ENCODE results near the gene GDF10. TPM values are rescaled to one million over a fixed set of nuclear protein-coding genes. Genes with fewer than 3 reads are reported as not detected.

Gene GDF10
- total RNA-seq, 1 donor from 2014 or later = not detected

GRCh38 chr10:47332371-47332770 is 32.4 kb downstream of the GDF10 start:
- DNase-seq (no peak), ATAC-seq (ENCODE audit: low read depth) (no peak)
- Mint-ChIP-seq H3K27me3 (peaks cover 5% of the 10 kb centered on the region), H3K4me1 (no peaks in the 10 kb centered on the region), H3K36me3 (ENCODE audit: low read depth) (no peaks in the 10 kb centered on the region), H3K27ac (no peak overlapping the region), H3K4me3 (no peak overlapping the region), H3K9me3 (peaks cover 4% of the 10 kb centered on the region)
- TF ChIP-seq, protein P1, sequence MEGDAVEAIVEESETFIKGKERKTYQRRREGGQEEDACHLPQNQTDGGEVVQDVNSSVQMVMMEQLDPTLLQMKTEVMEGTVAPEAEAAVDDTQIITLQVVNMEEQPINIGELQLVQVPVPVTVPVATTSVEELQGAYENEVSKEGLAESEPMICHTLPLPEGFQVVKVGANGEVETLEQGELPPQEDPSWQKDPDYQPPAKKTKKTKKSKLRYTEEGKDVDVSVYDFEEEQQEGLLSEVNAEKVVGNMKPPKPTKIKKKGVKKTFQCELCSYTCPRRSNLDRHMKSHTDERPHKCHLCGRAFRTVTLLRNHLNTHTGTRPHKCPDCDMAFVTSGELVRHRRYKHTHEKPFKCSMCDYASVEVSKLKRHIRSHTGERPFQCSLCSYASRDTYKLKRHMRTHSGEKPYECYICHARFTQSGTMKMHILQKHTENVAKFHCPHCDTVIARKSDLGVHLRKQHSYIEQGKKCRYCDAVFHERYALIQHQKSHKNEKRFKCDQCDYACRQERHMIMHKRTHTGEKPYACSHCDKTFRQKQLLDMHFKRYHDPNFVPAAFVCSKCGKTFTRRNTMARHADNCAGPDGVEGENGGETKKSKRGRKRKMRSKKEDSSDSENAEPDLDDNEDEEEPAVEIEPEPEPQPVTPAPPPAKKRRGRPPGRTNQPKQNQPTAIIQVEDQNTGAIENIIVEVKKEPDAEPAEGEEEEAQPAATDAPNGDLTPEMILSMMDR (IDR thresholded peaks at IDR 0.05) = no peak
- intact Hi-C loops (cut with micrococcal nuclease) = no loop called here
- CTCF ChIA-PET = interaction anchor here (1.3 kb wide), 1 partner anchor 8 kb away, joined by 3 read pairs; no protein-coding TSS in a partner anchor
- POLR2A ChIA-PET = no interaction called here

- DNase-seq (no peak), ATAC-seq (ENCODE audit: low read depth) (no peak)
- H3K4me1 Mint-ChIP-seq = no peaks in the 10 kb centered on the region
- TF ChIP-seq, protein P1 (IDR thresholded peaks at IDR 0.05) = no peak
- ChIA-PET CTCF (interaction anchor here (1.2 to 1.3 kb wide), 2 partner anchors 8 to 286 kb away, joined by 3 read pairs; no protein-coding TSS in a partner anchor), POLR2A (no interaction called here)
- H3K36me3 Mint-ChIP-seq (ENCODE audit: low read depth) = no peaks in the 10 kb centered on the region
- intact Hi-C loops (cut with micrococcal nuclease) = no loop called here
- no peak overlapping the region for H3K4me3 Mint-ChIP-seq
- H3K9me3 Mint-ChIP-seq = peaks cover 4% of the 10 kb centered on the region
- no peak overlapping the region for H3K27ac Mint-ChIP-seq
- H3K27me3 Mint-ChIP-seq = peaks cover 5% of the 10 kb centered on the region
These were observed 32.9 kb downstream of the GDF10 start for GRCh38 chr10:47332946-47333345.

- DNase-seq (no peak), ATAC-seq (ENCODE audit: low read depth) (no peak)
- Mint-ChIP-seq H3K4me1 (no peaks in the 10 kb centered on the region), H3K36me3 (ENCODE audit: low read depth) (no peaks in the 10 kb centered on the region), H3K27me3 (peaks cover 5% of the 10 kb centered on the region), H3K9me3 (peaks cover under 1% of the 10 kb centered on the region), H3K4me3 (no peak overlapping the region), H3K27ac (no peak overlapping the region)
- intact Hi-C loops (cut with micrococcal nuclease) = no loop called here
- POLR2A ChIA-PET = no interaction called here
- TF ChIP-seq, protein P1 (IDR thresholded peaks at IDR 0.05) = no peak
- CTCF ChIA-PET = interaction anchor here (1.2 kb wide), 1 partner anchor 286 kb away, joined by 3 read pairs; no protein-coding TSS in a partner anchor
These were observed 33.5 kb downstream of the GDF10 start for GRCh38 chr10:47333532-47333931.

- intact Hi-C loops (cut with micrococcal nuclease) = no loop called here
- Mint-ChIP-seq H3K27ac (no peak overlapping the region), H3K4me1 (no peaks in the 10 kb centered on the region), H3K9me3 (no peaks in the 10 kb centered on the region), H3K36me3 (ENCODE audit: low read depth) (no peaks in the 10 kb centered on the region), H3K27me3 (peaks cover 9% of the 10 kb centered on the region), H3K4me3 (no peak overlapping the region)
- no peak for DNase-seq
- ChIA-PET POLR2A (no interaction called here), CTCF (no interaction called here)
- no peak for ATAC-seq (ENCODE audit: low read depth)
- TF ChIP-seq, protein P1 (IDR thresholded peaks at IDR 0.05) = no peak
These were observed 34.7 kb downstream of the GDF10 start for GRCh38 chr10:47334466-47335295.

DNA sequence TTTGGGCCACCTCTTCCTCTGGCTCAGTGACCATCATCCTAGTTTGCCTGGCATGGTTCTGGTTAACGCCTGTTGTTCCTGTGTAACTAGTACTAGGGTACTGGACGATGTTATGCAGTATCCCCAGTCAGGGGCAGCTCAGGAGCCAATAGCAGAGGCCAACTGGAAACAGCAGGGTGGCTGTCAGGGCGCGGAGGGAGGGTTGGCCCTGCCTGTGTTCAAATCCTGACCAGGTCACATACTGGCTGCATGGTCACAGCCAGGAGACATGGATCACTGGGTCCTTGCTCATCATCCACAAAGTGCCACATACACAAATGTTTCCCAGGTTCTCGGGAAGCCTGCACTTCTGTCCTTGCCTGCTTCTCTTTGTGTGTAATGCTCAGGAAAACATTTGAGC is 35.9 kb downstream of the GDF10 start:
- DNase-seq (no peak), ATAC-seq (ENCODE audit: low read depth) (no peak)
- Mint-ChIP-seq H3K36me3 (ENCODE audit: low read depth) (no peaks in the 10 kb centered on the region), H3K4me1 (peaks cover 6% of the 10 kb centered on the region), H3K4me3 (no peak overlapping the region), H3K27me3 (peaks cover 17% of the 10 kb centered on the region), H3K27ac (no peak overlapping the region), H3K9me3 (no peaks in the 10 kb centered on the region)
- TF ChIP-seq, protein P1 (IDR thresholded peaks at IDR 0.05) = no peak
- intact Hi-C loops (cut with micrococcal nuclease) = no loop called here
- ChIA-PET POLR2A (no interaction called here), CTCF (no interaction called here)

Data from activated B cell treated with CpG ODN at 0.5 μM for 24 hours (primary cell).